Choroid plexus epithelial cell (primary cell): ENCODE data around the gene CDHR4.
A peak's percentile ranks its signal among the peaks of the same experiment; 100 is the strongest.

Experiments used
- DNase-seq: peaks from one replicate; pipeline ENCODE4 v3.0.0-alpha.2; 2010; ENCODE audit warnings: low read depth
- H3K4me3 ChIP-seq: 2 replicates; pipeline ENCODE4 v1.5.1; 2011; ENCODE audit warnings: low read depth, mild to moderate bottlenecking, control low read depth, low read length, moderate library complexity
- TF ChIP-seq, protein P1 (sequence below): conservative IDR thresholded peaks from 2 replicates; pipeline ENCODE4 v1.5.1; 2011; ENCODE audit warnings: low read depth, mild to moderate bottlenecking, control low read depth, inconsistent platforms, low read length, moderate library complexity

The CDHR4 gene, protein sequence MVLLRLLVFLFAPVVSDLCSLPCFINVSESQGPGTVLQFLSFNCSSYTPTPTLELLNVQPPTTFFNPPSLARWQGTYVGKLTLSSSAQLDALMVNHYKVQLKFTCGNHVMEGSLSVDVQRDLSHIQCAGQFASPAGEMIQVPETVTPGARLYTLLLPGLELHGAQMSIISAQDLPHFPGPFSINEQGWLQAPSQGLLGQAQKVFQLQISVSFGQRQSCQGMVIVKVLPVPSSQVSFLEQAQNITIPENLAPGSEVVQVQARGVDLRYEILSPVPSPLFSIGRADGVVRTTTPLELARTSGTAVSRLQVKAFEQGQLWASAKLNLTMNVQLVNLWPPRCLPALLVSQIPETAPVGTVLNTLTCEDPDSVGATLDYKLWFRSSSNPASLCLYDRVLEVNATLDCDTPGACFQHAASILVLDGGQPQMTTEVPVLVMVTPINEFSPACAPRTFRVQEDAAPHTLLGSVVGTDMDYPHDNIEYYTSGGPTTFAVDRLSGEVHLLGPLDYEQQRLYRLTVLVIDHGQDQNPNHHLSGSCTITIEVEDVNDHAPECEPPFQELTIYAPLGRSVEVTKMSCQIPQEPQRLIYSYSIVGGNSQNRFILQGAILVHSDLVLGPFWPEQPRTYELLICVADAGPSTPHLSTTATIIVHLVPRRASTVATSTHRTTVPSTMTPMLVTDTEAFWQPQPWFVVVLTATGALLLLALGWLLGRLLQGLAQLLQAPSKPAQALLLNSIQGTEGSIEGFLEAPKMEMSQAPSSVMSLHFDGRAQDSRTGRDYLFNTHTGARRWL

DNA sequence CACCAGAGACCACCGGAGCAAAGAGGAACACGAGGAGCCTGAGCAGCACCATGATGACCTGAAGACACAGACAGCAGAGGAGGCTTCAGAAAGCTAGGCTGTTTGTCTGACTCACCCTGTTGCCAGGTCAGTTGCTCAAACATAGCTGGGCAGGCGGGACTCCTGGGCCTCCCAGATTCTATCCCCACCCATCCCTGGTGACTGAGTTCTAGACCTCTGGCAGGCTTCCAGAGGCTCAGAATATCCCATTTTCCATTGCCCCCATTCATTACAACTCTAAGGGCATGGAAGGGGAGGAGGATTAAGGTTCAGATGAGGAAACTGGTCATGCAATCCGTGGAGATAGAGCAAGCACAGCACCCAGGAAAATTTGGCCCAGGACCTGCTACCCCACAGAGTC is at the start of gene CDHR4:
Gene CDHR4 (minus strand): TSS at position 113 of the 400 bp plus-strand sequence. CDS start 61 bp downstream, at position 52.
- peak; percentile 84 for DNase-seq
- TF ChIP-seq, protein P1, sequence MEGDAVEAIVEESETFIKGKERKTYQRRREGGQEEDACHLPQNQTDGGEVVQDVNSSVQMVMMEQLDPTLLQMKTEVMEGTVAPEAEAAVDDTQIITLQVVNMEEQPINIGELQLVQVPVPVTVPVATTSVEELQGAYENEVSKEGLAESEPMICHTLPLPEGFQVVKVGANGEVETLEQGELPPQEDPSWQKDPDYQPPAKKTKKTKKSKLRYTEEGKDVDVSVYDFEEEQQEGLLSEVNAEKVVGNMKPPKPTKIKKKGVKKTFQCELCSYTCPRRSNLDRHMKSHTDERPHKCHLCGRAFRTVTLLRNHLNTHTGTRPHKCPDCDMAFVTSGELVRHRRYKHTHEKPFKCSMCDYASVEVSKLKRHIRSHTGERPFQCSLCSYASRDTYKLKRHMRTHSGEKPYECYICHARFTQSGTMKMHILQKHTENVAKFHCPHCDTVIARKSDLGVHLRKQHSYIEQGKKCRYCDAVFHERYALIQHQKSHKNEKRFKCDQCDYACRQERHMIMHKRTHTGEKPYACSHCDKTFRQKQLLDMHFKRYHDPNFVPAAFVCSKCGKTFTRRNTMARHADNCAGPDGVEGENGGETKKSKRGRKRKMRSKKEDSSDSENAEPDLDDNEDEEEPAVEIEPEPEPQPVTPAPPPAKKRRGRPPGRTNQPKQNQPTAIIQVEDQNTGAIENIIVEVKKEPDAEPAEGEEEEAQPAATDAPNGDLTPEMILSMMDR: no peak
- H3K4me3 ChIP-seq: no peak within 1 kb of the TSS

DNA sequence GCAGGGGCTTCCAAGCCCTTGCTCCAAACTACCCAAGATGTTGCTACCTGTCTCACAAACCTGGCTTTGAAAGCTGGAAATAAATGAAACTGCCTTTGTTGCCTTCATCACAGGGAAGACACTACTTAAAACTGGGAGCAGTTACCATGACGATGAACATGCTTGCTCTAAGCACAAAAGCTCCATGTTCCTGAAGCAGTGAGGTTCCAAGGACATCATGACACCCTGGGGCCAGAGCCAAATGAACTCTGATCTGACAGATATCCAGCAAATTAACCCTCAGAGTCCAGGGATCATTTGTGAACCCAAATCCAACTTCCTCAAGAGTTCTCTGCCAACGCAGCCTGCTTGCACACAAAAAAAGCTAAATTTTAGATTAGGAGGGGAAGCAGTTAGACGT is 46.0 kb upstream of the CDHR4 start:
- no peak for DNase-seq
- TF ChIP-seq, protein P1: no peak
- H3K4me3 ChIP-seq: no peak overlapping the region

DNA sequence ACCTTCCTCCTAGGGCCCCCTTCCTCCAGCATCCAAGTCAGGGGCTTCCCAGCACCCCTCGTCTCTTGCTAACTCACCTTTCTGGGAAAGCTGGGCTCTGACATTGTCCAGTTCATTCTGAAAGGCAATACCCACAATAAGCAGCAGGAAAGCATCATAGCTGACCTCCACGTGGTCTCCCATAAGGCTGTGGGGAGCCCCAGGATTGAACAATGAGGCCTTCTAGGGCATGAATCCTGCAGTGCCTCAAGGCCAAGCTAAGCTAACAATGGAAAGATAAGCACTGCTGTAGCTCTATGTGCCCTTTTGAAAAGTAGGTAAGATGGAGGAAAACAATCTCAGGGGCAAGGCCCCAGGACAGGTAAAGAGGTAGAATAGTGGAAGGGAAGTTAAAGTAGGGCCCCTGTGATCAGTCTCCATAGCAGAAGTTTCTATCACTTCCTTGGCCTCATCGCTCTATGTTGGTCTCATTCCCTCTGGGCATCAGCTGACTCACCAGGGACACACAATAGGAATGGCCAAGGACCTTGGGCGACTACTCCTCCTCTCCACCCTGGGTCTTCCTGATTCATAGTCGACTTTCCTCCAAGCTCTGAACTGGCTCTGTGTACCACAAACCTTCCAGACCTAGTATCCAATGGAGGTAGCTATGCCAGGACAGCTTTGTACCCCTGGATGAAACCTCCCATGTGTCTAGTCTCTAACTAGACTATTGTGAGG is 45.0 kb upstream of the CDHR4 start:
- TF ChIP-seq, protein P1: no peak
- H3K4me3 ChIP-seq: no peak overlapping the region
- no peak for DNase-seq

DNA sequence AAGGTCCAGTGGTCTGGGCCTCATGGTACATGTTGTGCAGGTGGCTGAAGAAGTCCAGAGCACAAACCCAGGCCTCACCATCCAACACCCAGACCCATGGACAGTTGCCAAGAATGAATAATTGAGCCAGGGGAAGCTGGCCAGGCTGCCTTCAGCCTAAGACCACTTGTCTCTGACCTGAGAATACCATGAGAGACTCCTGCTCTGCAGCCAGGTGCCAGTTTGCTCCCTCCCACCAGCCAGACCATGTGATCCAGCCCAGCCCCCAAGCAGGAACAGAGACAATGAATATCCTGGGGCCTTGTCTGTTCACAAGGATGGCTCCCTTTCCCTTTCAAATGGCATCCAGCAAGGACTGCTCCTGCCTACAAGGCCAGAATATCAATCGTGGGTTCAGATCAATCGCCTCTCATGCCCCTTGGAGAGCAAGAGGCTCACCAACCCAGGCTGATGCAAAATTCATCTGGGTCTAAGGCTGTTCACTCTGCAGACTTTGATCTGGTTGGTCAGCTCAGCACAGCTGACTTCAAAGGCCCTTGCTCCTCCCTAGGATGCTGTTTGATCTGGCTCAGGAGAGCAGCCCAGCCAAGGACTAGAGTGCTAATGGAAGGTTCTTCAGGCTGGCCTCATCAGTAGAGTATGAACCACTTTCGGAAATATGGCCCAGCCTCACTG is 43.3 kb upstream of the CDHR4 start:
- no peak overlapping the region for H3K4me3 ChIP-seq
- TF ChIP-seq, protein P1: no peak
- no peak for DNase-seq

DNA sequence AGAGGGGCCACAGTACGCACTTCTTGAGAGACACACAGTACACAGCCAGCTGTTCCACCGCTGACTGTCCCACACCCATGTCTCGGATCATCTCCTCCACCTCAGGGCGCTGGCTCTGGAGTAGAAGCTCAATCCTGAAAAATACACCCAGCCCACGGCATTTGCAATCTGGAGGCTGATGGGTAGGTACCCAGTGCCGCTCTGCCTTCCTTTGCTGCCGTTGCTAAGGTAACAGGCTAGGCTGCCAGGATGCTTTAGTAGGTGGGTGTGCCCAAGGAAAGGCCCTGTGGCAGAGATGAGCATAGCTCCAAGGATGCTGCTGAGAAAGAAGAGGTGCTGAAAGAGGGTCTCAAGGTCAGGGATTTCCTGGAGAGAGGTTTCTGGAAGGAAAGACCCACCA is 42.1 kb upstream of the CDHR4 start:
- TF ChIP-seq, protein P1: no peak
- no peak for DNase-seq
- H3K4me3 ChIP-seq: no peak overlapping the region

DNA sequence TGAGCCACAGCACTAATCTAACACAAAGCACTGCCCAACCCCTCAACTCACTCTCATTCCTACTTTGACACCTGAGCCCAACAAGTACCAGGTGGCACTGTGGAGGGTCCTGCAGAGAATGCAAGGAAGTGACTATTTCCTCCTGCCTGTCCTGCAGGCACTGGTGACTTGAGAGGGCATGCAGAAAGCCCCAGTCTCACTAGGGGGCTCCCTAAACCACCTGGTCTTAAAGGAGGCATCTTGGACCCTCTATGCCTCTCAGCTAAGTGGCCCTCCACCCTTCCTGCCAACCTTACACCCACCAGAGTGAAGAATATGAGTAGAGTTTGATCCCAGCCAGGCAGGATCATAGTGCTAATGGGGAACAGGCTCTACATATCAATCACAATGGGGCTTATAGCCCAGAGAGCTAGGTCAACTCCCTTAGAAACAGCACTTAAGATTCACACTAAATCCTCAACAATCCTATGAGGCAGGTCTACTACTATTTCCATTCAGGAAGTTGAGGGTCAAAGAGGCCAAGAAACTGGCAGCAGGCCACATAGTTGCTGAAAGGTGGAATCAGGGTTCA is 41.5 kb upstream of the CDHR4 start:
- no peak overlapping the region for H3K4me3 ChIP-seq
- TF ChIP-seq, protein P1: peak; percentile 53
- peak; percentile 33 for DNase-seq
